Measurements from ENCODE around the gene CCNE1. TPM values are rescaled to one million over a fixed set of nuclear protein-coding genes. Genes with fewer than 3 reads are reported as not detected.

The CCNE1 gene
- total and polyA plus RNA-seq, 2 experiments from 2014 or later = 26.1 to 38.3 TPM

DNA sequence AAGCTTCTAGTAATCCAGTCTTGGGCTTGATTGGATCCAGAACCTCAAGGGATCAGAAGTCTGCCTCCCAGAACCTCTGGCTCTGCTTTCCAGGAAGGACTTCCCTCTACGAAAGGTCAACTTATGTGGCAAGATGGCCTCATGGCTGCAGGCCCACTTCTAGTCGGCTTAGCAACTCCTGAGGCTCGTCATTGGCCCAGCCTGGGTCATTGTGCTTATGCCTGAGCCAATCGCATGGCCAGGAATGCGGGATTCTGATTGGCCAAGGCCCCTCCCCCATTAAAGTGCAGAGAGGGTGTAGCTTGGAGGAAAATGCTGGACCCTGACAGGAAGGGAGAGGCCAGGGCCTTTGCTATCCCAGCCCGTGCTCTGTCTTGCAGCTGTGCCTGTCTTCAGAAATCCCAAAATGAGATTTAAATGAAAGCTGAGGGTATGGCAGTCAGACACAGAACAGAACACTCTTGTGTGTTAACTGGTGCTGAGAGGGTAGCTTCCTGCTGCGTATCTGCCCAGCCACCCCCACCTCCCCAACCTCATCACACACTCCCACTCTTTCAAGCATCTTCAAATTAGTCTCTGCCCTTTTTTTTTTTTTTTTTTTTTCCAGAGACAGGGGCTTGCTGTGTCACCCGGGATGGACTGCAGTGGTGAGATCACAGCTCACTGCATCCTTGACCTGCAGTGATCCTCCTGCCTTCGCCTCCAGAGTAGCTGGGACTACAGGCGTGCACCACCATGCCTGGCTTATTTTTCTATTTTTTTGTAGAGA is 5.5 kb upstream of the CCNE1 start:
- 0 out of 2 replicates have a peak, but pooled peaks cover 5% of the 10 kb centered on the region for H3F3A ChIP-seq (replicated peaks; ENCODE audit: low read depth)
- peaks cover 4% of the 10 kb centered on the region; the same call in 1 of the 2 replicates for H3K9me2 ChIP-seq (ENCODE audit: insufficient read depth)
- H3K79me2 ChIP-seq (replicated peaks; ENCODE audit: insufficient read depth) = no peaks in the 10 kb centered on the region
- no peak overlapping the region for H3K4me3 Mint-ChIP-seq
- H3K27me3 Mint-ChIP-seq (ENCODE audit: insufficient read depth, low read depth, poor library complexity) = peaks cover 7% of the 10 kb centered on the region
- H3K4me2 ChIP-seq = no peak overlapping the region
- peak; percentile 56 for ATAC-seq
- peaks cover 10% of the 10 kb centered on the region for H3K4me1 Mint-ChIP-seq
- TF ChIP-seq CREB1 (CRISPR knock-in tag; IDR thresholded peaks at IDR 0.05; ENCODE audit: low read depth) (no peak), STAT1 (IDR thresholded peaks at IDR 0.05; ENCODE audit: unreplicated experiment) (no peak)
- H3K36me3 ChIP-seq (ENCODE audit: insufficient read depth) = no peaks in the 10 kb centered on the region
- no peak overlapping the region for H3K27ac Mint-ChIP-seq
- DNase-seq (ENCODE audit: low spot score) = peak; percentile 58
- no peaks in the 10 kb centered on the region for H3K36me3 Mint-ChIP-seq (ENCODE audit: low read depth)
- H3K4me1 ChIP-seq (ENCODE audit: insufficient read depth) = no peaks in the 10 kb centered on the region
- H3K27me3 ChIP-seq (ENCODE audit: insufficient read depth) = no peaks in the 10 kb centered on the region
- no peak overlapping the region for H3K27ac ChIP-seq (ENCODE audit: low read depth)
- H3K9me3 Mint-ChIP-seq = no peaks in the 10 kb centered on the region; the same call in 2 of the 3 replicates
- no peaks in the 10 kb centered on the region for H4K20me1 ChIP-seq (replicated peaks; ENCODE audit: insufficient read depth)
- H2AFZ ChIP-seq = peak overlapping the region; percentile 63; the same call in 1 of the 2 replicates
- H3K4me3 ChIP-seq = no peak overlapping the region

DNA sequence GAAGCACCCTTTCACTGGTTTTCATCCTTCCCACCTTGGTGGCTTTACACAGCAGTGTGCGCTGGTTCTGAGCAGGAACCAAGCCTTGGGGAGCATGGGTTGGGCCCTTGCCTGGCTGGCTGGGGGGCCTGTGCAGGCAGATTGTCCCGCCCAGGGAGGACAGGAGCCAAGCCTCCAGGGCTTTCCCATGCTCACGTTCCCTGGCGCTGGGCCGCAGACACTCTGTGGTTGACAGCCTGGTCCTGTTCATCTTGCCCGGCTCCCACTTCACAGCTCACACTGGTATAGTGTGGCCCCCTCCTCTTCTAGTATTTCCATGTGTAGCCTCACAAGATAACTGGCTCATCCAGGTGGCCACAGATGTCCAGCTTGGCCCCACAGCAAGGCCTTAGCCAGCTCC is 4.6 kb upstream of the CCNE1 start:
- Histone ChIP-seq H3K36me3 (ENCODE audit: insufficient read depth) (no peaks in the 10 kb centered on the region), H3K4me3 (no peak overlapping the region), H4K20me1 (replicated peaks; ENCODE audit: insufficient read depth) (no peaks in the 10 kb centered on the region), H3K4me1 (ENCODE audit: insufficient read depth) (no peaks in the 10 kb centered on the region), H2AFZ (no peak overlapping the region), H3K79me2 (replicated peaks; ENCODE audit: insufficient read depth) (no peaks in the 10 kb centered on the region), H3F3A (replicated peaks; ENCODE audit: low read depth) (0 out of 2 replicates have a peak, but pooled peaks cover 5% of the 10 kb centered on the region), H3K27me3 (ENCODE audit: insufficient read depth) (no peaks in the 10 kb centered on the region), H3K4me2 (no peak overlapping the region), H3K9me2 (ENCODE audit: insufficient read depth) (peaks cover 4% of the 10 kb centered on the region; the same call in 1 of the 2 replicates), H3K27ac (ENCODE audit: low read depth) (no peak overlapping the region)
- ATAC-seq (no peak), DNase-seq (ENCODE audit: low spot score) (no peak)
- Mint-ChIP-seq H3K36me3 (ENCODE audit: low read depth) (no peaks in the 10 kb centered on the region), H3K27ac (no peak overlapping the region), H3K27me3 (ENCODE audit: insufficient read depth, low read depth, poor library complexity) (peaks cover 2% of the 10 kb centered on the region), H3K4me1 (peaks cover 6% of the 10 kb centered on the region; the same call in 2 of the 3 replicates), H3K4me3 (no peak overlapping the region), H3K9me3 (no peaks in the 10 kb centered on the region; the same call in 2 of the 3 replicates)
- TF ChIP-seq POLR2AphosphoS5 (IDR thresholded peaks at IDR 0.05; ENCODE audit: low read depth) = no peak
- TF ChIP-seq REST (IDR thresholded peaks at IDR 0.05; ENCODE audit: unreplicated experiment) = no peak
- TF ChIP-seq EZH2phosphoT487 (IDR thresholded peaks at IDR 0.05; ENCODE audit: unreplicated experiment) = no peak
- TF ChIP-seq, protein P1, sequence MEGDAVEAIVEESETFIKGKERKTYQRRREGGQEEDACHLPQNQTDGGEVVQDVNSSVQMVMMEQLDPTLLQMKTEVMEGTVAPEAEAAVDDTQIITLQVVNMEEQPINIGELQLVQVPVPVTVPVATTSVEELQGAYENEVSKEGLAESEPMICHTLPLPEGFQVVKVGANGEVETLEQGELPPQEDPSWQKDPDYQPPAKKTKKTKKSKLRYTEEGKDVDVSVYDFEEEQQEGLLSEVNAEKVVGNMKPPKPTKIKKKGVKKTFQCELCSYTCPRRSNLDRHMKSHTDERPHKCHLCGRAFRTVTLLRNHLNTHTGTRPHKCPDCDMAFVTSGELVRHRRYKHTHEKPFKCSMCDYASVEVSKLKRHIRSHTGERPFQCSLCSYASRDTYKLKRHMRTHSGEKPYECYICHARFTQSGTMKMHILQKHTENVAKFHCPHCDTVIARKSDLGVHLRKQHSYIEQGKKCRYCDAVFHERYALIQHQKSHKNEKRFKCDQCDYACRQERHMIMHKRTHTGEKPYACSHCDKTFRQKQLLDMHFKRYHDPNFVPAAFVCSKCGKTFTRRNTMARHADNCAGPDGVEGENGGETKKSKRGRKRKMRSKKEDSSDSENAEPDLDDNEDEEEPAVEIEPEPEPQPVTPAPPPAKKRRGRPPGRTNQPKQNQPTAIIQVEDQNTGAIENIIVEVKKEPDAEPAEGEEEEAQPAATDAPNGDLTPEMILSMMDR (conservative IDR thresholded peaks at IDR 0.05; ENCODE audit: low read depth in 2 of 2) = no peak
- TF ChIP-seq ZNF462 (CRISPR knock-in tag; IDR thresholded peaks at IDR 0.05) = no peak
- no peak for TF ChIP-seq JUNB (IDR thresholded peaks at IDR 0.05; ENCODE audit: unreplicated experiment)
- no peak for TF ChIP-seq STAT1 (IDR thresholded peaks at IDR 0.05; ENCODE audit: unreplicated experiment)
- no peak for TF ChIP-seq CREB1 (CRISPR knock-in tag; IDR thresholded peaks at IDR 0.05; ENCODE audit: low read depth)
